Measurements from ENCODE around the gene PFDN1. TPM values are rescaled to one million over a fixed set of nuclear protein-coding genes. Genes with fewer than 3 reads are reported as not detected.

The PFDN1 gene
- total RNA-seq, 1 experiment from 2014 or later, result 94.1 TPM

GRCh38 chr5:140310434-140310833, 7.5 kb upstream of the PFDN1 start:
- peak; percentile 52 for DNase-seq (ENCODE audit: low spot score)
- no peaks in the 10 kb centered on the region for H3K27me3 ChIP-seq (replicated peaks; ENCODE audit: insufficient read depth, low read depth, low read length, poor library complexity)
- H3K27ac ChIP-seq (ENCODE audit: low read depth, low read length, poor library complexity, severe bottlenecking), result peak overlapping the region; percentile 75
- no peak overlapping the region for H3K4me3 ChIP-seq (ENCODE audit: low read depth, low read length, poor library complexity, severe bottlenecking)
- H3K4me1 ChIP-seq (ENCODE audit: insufficient read depth, low read length, poor library complexity, severe bottlenecking), result peaks cover 22% of the 10 kb centered on the region
- no peaks in the 10 kb centered on the region for H3K36me3 ChIP-seq (ENCODE audit: insufficient read depth, low read length, poor library complexity, severe bottlenecking)
- intact Hi-C loops (cut with micrococcal nuclease; ENCODE audit: unreplicated experiment), result no loop called here
- ChIA-PET POLR2A (ENCODE audit: low non-redundant PET) (no interaction called here), CTCF (no interaction called here)
- no TSS peak for BruUV-seq (replicated peaks)
- no peaks in the 10 kb centered on the region for H3K9me3 ChIP-seq (ENCODE audit: low read depth, low read length, poor library complexity, severe bottlenecking)
- TF ChIP-seq EZH2 (IDR thresholded peaks at IDR 0.05; ENCODE audit: borderline replicate concordance, low read depth, low read length, poor library complexity, severe bottlenecking) (no peak), CTCF (conservative IDR thresholded peaks at IDR 0.05; ENCODE audit: low read depth, low read length) (no peak)

- no peaks in the 10 kb centered on the region for H3K9me3 ChIP-seq (ENCODE audit: low read depth, low read length, poor library complexity, severe bottlenecking)
- no peak overlapping the region for H3K4me3 ChIP-seq (ENCODE audit: low read depth, low read length, poor library complexity, severe bottlenecking)
- no peak for TF ChIP-seq CTCF (conservative IDR thresholded peaks at IDR 0.05; ENCODE audit: low read depth, low read length)
- TF ChIP-seq EZH2 (IDR thresholded peaks at IDR 0.05; ENCODE audit: borderline replicate concordance, low read depth, low read length, poor library complexity, severe bottlenecking), result no peak
- BruUV-seq (replicated peaks), result TSS peak; percentile 70
- intact Hi-C loops (cut with micrococcal nuclease; ENCODE audit: unreplicated experiment), result no loop called here
- no peaks in the 10 kb centered on the region for H3K27me3 ChIP-seq (replicated peaks; ENCODE audit: insufficient read depth, low read depth, low read length, poor library complexity)
- DNase-seq (ENCODE audit: low spot score), result no peak
- peak overlapping the region; percentile 75 for H3K27ac ChIP-seq (ENCODE audit: low read depth, low read length, poor library complexity, severe bottlenecking)
- ChIA-PET POLR2A (ENCODE audit: low non-redundant PET) (no interaction called here), CTCF (no interaction called here)
- no peaks in the 10 kb centered on the region for H3K36me3 ChIP-seq (ENCODE audit: insufficient read depth, low read length, poor library complexity, severe bottlenecking)
- H3K4me1 ChIP-seq (ENCODE audit: insufficient read depth, low read length, poor library complexity, severe bottlenecking), result peaks cover 22% of the 10 kb centered on the region
Observed at GRCh38 chr5:140309706-140310249, 6.9 kb upstream of the PFDN1 start.

GRCh38 chr5:140305471-140305870, 2.6 kb upstream of the PFDN1 start:
- Histone ChIP-seq H3K4me3 (ENCODE audit: low read depth, low read length, poor library complexity, severe bottlenecking) (no peak overlapping the region), H3K36me3 (ENCODE audit: insufficient read depth, low read length, poor library complexity, severe bottlenecking) (no peaks in the 10 kb centered on the region), H3K27me3 (replicated peaks; ENCODE audit: insufficient read depth, low read depth, low read length, poor library complexity) (no peaks in the 10 kb centered on the region), H3K27ac (ENCODE audit: low read depth, low read length, poor library complexity, severe bottlenecking) (no peak overlapping the region), H3K9me3 (ENCODE audit: low read depth, low read length, poor library complexity, severe bottlenecking) (no peaks in the 10 kb centered on the region), H3K4me1 (ENCODE audit: insufficient read depth, low read length, poor library complexity, severe bottlenecking) (peaks cover 15% of the 10 kb centered on the region)
- DNase-seq (ENCODE audit: low spot score), result no peak
- ChIA-PET CTCF (no interaction called here), POLR2A (ENCODE audit: low non-redundant PET) (interaction anchor here (0.7 kb wide), 1 partner anchor 21 kb away, joined by 13 read pairs; no protein-coding TSS in a partner anchor)
- TF ChIP-seq EZH2 (IDR thresholded peaks at IDR 0.05; ENCODE audit: borderline replicate concordance, low read depth, low read length, poor library complexity, severe bottlenecking) (no peak), CTCF (conservative IDR thresholded peaks at IDR 0.05; ENCODE audit: low read depth, low read length) (no peak)
- intact Hi-C loops (cut with micrococcal nuclease; ENCODE audit: unreplicated experiment), result no loop called here
- no TSS peak for BruUV-seq (replicated peaks)

All from A673 (cell line).